Embryonic facial prominence (tissue), 1 donor: Measurements from ENCODE around the gene OSGIN1.

Experiments
- DNase-seq: peaks from one replicate; pipeline ENCODE4 v3.0.0-alpha.2; 2016; ENCODE audit errors: extremely low spot score

OSGIN1 gene

GRCh38 chr16:84001726-84002125 lies 48.7 kb downstream of the OSGIN1 start:
- DNase-seq, result no peak

- DNase-seq, result no peak
These were observed 50.0 kb downstream of the OSGIN1 start for GRCh38 chr16:84003038-84003437.

- no peak for DNase-seq
These were observed 51.4 kb downstream of the OSGIN1 start for GRCh38 chr16:84004442-84004841.

GRCh38 chr16:84005391-84005790 lies 52.4 kb downstream of the OSGIN1 start:
- DNase-seq, result no peak

GRCh38 chr16:84007520-84007919 lies 54.5 kb downstream of the OSGIN1 start:
- DNase-seq, result no peak

- DNase-seq, result no peak
These were observed 54.9 kb downstream of the OSGIN1 start for GRCh38 chr16:84007965-84008364.

- DNase-seq, result no peak
These were observed 56.2 kb downstream of the OSGIN1 start for GRCh38 chr16:84009282-84009681.

GRCh38 chr16:84013787-84014569 lies 60.9 kb downstream of the OSGIN1 start:
- no peak for DNase-seq

GRCh38 chr16:84014570-84015327 lies 61.7 kb downstream of the OSGIN1 start:
- no peak for DNase-seq

GRCh38 chr16:84015399-84015798 lies 62.4 kb downstream of the OSGIN1 start:
- DNase-seq, result no peak
